ENCODE measurements around the gene CCSAP.

- TF ChIP-seq CTCF (IDR thresholded peaks at IDR 0.05 in 4 of 5, conservative IDR thresholded peaks at IDR 0.05 in 1 of 5) (no peak), POLR2A (IDR thresholded peaks at IDR 0.05) (no peak)
Observed at GRCh38 chr1:229380536-229381160, 37.8 kb upstream of the CCSAP start.

Measured in gastrocnemius medialis (tissue), 4 donors.